SK-N-SH treated with all-trans-retinoic acid at 6 μM for 48 hours (cell line): ENCODE measurements around the gene KRTAP12-2.

ENCODE experiments used
- ARNTL ChIP-seq: fragments of 450-650 bp; formaldehyde crosslinking; IDR thresholded peaks from 2 replicates; pipeline ENCODE4 v1.5.0; 2020; ENCODE audit warnings: low read depth, mild to moderate bottlenecking, moderate library complexity, borderline replicate concordance
- PPARA ChIP-seq: fragments of 250-450 bp; sonication (Bioruptor Pico); IDR thresholded peaks from 2 replicates; pipeline ENCODE4 v1.5.0; 2020; ENCODE audit warnings: mild to moderate bottlenecking, borderline replicate concordance
- RARB ChIP-seq: fragments of 250-450 bp; sonication (Bioruptor Pico); IDR thresholded peaks from 2 replicates; pipeline ENCODE4 v1.8.0; 2021; ENCODE audit warnings: mild to moderate bottlenecking, moderate library complexity
- SNAI2 ChIP-seq: fragments of 250-450 bp; sonication (Bioruptor Pico); IDR thresholded peaks from 2 replicates; pipeline ENCODE4 v1.5.0; 2020; ENCODE audit warnings: mild to moderate bottlenecking, moderate library complexity
- TF ChIP-seq, protein P1 (sequence below): fragments of 250-450 bp; sonication (Bioruptor Pico); IDR thresholded peaks from 2 replicates; pipeline ENCODE4 v1.8.0; 2021; ENCODE audit warnings: low read depth, mild to moderate bottlenecking, moderate library complexity, borderline replicate concordance

DNA sequence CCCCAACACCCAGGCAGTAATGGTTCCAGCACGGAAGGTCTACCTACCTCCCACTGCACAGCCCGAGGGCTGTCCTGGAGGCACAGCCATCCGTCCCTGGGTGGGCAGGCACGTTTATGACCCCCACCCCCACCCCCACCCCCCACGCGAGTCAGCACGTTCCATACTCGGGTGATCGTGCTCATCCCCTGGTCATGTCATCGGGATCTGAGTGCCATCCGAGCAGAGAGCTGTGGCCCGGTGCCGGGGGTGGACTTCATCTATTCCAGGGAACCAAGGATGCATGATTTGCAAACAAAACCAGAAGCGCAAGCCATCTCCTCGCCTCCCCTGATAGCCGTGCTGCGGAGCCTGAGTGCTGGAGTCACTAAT, 43.6 kb upstream of the KRTAP12-2 start:
- TF ChIP-seq RARB (CRISPR knock-in tag), result no peak
- TF ChIP-seq ARNTL (CRISPR knock-in tag), result no peak
- TF ChIP-seq, protein P1, sequence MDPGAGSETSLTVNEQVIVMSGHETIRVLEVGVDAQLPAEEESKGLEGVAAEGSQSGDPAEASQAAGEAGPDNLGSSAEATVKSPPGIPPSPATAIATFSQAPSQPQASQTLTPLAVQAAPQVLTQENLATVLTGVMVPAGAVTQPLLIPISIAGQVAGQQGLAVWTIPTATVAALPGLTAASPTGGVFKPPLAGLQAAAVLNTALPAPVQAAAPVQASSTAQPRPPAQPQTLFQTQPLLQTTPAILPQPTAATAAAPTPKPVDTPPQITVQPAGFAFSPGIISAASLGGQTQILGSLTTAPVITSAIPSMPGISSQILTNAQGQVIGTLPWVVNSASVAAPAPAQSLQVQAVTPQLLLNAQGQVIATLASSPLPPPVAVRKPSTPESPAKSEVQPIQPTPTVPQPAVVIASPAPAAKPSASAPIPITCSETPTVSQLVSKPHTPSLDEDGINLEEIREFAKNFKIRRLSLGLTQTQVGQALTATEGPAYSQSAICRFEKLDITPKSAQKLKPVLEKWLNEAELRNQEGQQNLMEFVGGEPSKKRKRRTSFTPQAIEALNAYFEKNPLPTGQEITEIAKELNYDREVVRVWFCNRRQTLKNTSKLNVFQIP (CRISPR knock-in tag), result no peak
- TF ChIP-seq SNAI2 (CRISPR knock-in tag), result no peak
- TF ChIP-seq PPARA (CRISPR knock-in tag), result no peak
